Adrenal gland (tissue), 12 donors: ENCODE results near the gene LRRTM4. TPM values are rescaled to one million over a fixed set of nuclear protein-coding genes. Genes with fewer than 3 reads are reported as not detected.
A peak's percentile ranks its signal among the peaks of the same experiment; 100 is the strongest.

Experiments
- DNase-seq, 7 donors: peaks; one replicate each; pipeline ENCODE4 v3.0.0-alpha.2; 2019 to 2020
- H3K27ac ChIP-seq, 5 donors: fragments of 200-600 bp; sonication (generic) in 4 of 5; 1 replicate in 3 of 5; 2 replicates in 2 of 5; pipeline versions ENCODE4 v1.5.1 to v1.8.0; 2016 to 2020; ENCODE audit warnings: mild to moderate bottlenecking in 1 of 5
- H3K27me3 ChIP-seq: fragments of 200-600 bp; 2 replicates; pipeline ENCODE4 v1.8.0; 2021
- H3K36me3 ChIP-seq, 2 donors: fragments of 200-600 bp; replicated peaks in 1 of 2; 1 replicate in 1 of 2; 2 replicates in 1 of 2; pipeline versions ENCODE4 v1.5.1 to v1.8.0; 2018 to 2022
- H3K4me1 ChIP-seq, 2 donors: fragments of 200-600 bp; replicated peaks in 1 of 2; 1 replicate in 1 of 2; 2 replicates in 1 of 2; pipeline versions ENCODE4 v1.5.1 to v1.8.0; 2018 to 2021
- H3K4me3 ChIP-seq, 4 donors: fragments of 200-600 bp; sonication (generic) in 3 of 4; one replicate each; pipeline ENCODE4 v1.5.1; 2016 to 2018
- H3K9me3 ChIP-seq, 3 donors: fragments of 200-600 bp; sonication (generic) in 1 of 3; replicated peaks in 1 of 3; 1 replicate in 2 of 3; 2 replicates in 1 of 3; pipeline versions ENCODE4 v1.5.1 to v1.8.0; 2016 to 2021
- POLR2A ChIP-seq, 2 donors: fragments of 450-650 bp; IDR thresholded peaks; one replicate each; pipeline ENCODE4 v1.6.1; 2017; ENCODE audit warnings: antibody characterized with exemption in 2 of 2, mild to moderate bottlenecking in 2 of 2, moderate library complexity in 1 of 2
- WGBS, 4 donors: extraction: QIAGEN DNeasy Blood & Tissue Kit in 2 of 4; methylation state at CpG; one replicate each; pipeline versions ENCODE4 v1.1.5 to v1.1.7; 2013 to 2017; 5-methylcytosine and 5-hydroxymethylcytosine counted together
- intact Hi-C, 2 donors: fragments of 100-400 bp; cut with DNase I; formaldehyde crosslinking; loops; one replicate each; pipeline versions ENCODE4 v1.14.1 to v1.15.0; 2022 to 2023
- polyA plus RNA-seq, 3 donors: library from polyadenylated mRNA; stranded (reverse); fragments of 200-250 nt in 2 of 3; fragments of 350-450 nt in 1 of 3; fragmentation: Illumina TruSeq in 1 of 3; extraction: RNeasy Lipid Tissue Mini Kit (QIAGEN cat#74804) in 1 of 3; gene quantifications; one replicate each; pipeline ENCODE4 v1.2.3, GENCODE V29; 2013 to 2014
- total RNA-seq, 9 donors: library from RNA; depleted of rRNA in 4 of 9; stranded (reverse); fragments of >200 nt in 4 of 9; fragments of 120-200 nt in 1 of 9; fragmentation: NEBNext Ultra II Directional in 1 of 9; extraction: Animal tissue kit (Norgen Biotek cat#: 25700) in 1 of 9; gene quantifications; one replicate each; pipeline versions ENCODE4 v1.1.0 to v1.2.4, GENCODE V29; 2013 to 2023
- TF ChIP-seq, protein P1 (sequence below), 6 experiments: fragments of 450-650 bp in 4 of 6; fragments of 200-600 bp in 2 of 6; sonication (generic) in 1 of 6; IDR thresholded peaks; 1 replicate in 5 of 6; 2 replicates in 1 of 6; pipeline versions ENCODE4 v1.5.1 to v1.8.0; 2016 to 2021; ENCODE audit warnings: antibody characterized with exemption in 6 of 6, mild to moderate bottlenecking in 2 of 6, moderate library complexity in 1 of 6
- donor health status: healthy with polysubstance abuse.
- donor health status: Bipolar disorder and iron deficiency.
- donor health status: DM: yes; HTN: yes; CAD: no.
- donor health status: DM: no; HTN: no; CAD: no.
- donor health status: DM: no; HTN: no; CAD: no.
- donor health status: DM: yes; HTN: yes; CAD: no.

The LRRTM4 gene
- total and polyA plus RNA-seq, 12 donors = 0.07 to 0.67 (median 0.43) TPM; not detected in 4

DNA sequence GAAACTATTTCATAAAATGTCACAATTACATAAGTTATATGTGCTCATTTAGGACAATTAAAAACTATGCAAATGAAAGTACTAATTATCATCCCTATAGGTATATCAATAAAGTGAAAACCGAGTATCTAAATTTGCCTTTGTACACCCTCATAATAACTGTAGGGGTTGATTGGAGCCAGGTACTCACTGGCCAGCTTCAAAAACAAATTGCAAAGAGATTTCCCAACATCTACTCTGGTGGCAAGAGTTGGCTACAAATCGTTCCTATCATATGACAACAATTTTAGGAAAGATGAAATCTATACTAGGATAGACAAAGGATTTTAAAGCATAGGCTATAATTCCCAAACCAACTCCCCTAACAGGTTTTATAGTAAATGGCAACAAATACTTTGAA is 556.4 kb downstream of the LRRTM4 start:
- no peak for DNase-seq
- Histone ChIP-seq H3K27ac (no peak overlapping the region), H3K36me3 (no peaks in the 10 kb centered on the region), H3K4me1 (no peaks in the 10 kb centered on the region), H3K4me3 (no peak overlapping the region), H3K9me3 (no peaks in the 10 kb centered on the region), H3K27me3 (no peaks in the 10 kb centered on the region)
- TF ChIP-seq, protein P1, sequence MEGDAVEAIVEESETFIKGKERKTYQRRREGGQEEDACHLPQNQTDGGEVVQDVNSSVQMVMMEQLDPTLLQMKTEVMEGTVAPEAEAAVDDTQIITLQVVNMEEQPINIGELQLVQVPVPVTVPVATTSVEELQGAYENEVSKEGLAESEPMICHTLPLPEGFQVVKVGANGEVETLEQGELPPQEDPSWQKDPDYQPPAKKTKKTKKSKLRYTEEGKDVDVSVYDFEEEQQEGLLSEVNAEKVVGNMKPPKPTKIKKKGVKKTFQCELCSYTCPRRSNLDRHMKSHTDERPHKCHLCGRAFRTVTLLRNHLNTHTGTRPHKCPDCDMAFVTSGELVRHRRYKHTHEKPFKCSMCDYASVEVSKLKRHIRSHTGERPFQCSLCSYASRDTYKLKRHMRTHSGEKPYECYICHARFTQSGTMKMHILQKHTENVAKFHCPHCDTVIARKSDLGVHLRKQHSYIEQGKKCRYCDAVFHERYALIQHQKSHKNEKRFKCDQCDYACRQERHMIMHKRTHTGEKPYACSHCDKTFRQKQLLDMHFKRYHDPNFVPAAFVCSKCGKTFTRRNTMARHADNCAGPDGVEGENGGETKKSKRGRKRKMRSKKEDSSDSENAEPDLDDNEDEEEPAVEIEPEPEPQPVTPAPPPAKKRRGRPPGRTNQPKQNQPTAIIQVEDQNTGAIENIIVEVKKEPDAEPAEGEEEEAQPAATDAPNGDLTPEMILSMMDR (IDR thresholded peaks at IDR 0.05) = no peak
- TF ChIP-seq POLR2A (IDR thresholded peaks at IDR 0.05) = no peak
- 48 to 59% (median 54%) methylated on average over 2 of the region's 2 CpGs for WGBS, 4 donors
- intact Hi-C loops = no loop called here

DNA sequence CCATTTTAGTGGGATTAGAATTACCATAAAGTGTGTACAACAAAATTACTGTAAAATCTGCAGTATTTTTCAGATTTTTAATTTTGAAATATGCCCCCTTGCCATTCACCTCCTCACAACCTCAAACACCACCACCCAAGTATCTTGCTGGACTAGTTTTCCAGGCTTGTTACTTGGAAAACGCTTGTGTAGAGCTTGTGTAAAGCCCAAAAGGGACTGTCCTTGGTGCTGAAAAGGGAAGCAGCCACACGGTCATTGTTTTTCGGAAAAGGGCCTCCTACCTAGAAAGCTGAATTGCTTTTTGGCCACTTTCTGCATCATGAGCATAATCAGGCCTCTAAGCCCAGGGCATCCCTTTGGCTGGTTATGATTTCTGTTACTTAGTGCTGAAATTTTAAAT is 563.4 kb downstream of the LRRTM4 start:
- WGBS, 4 donors = 16 to 28% (median 20%) methylated on average over 3 of the region's 3 CpGs
- H3K27ac ChIP-seq = no peak overlapping the region
- H3K36me3 ChIP-seq = no peaks in the 10 kb centered on the region
- H3K9me3 ChIP-seq = no peaks in the 10 kb centered on the region
- H3K27me3 ChIP-seq = no peaks in the 10 kb centered on the region
- TF ChIP-seq, protein P1 (IDR thresholded peaks at IDR 0.05) = no peak
- TF ChIP-seq POLR2A (IDR thresholded peaks at IDR 0.05) = no peak
- intact Hi-C loops = no loop called here
- no peak overlapping the region for H3K4me3 ChIP-seq
- H3K4me1 ChIP-seq = no peaks in the 10 kb centered on the region
- no peak for DNase-seq

DNA sequence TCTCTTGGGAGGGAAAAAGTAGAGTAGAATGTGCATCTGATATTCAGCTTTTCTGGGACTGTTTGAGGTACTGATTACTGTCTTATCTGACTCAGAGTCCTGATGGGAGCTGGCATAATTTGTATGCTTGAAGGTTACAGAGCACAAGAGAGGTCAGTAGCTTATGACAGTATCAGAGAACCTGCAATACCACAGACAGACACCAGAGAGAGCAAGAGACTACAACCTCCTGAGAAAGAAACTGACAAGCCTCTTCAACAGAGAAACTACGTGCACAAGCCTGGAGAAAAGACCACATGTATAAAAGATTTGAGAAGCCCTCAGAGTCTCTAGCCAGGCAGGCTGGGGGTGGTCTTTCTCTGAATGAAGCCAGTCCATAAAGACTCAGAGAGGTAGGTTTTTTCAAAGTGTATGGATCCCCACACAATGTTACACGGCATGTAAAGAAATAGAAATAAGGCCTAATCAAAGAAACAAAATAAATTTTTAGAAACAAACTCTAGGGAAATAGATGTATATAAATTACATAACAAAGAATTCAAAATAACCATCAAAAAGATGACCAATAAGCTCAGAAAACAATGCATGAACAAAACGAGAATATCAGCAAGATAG is 568.3 kb downstream of the LRRTM4 start:
- H3K36me3 ChIP-seq = no peaks in the 10 kb centered on the region
- no peak overlapping the region for H3K4me3 ChIP-seq
- H3K27me3 ChIP-seq = no peaks in the 10 kb centered on the region
- 56 to 62% (median 59%) methylated on average over 3 of the region's 3 CpGs for WGBS, 4 donors
- DNase-seq = peak; percentile 16 to 67 (median 39)
- no peak overlapping the region for H3K27ac ChIP-seq
- H3K4me1 ChIP-seq = no peaks in the 10 kb centered on the region
- H3K9me3 ChIP-seq = no peaks in the 10 kb centered on the region
- no peak for TF ChIP-seq POLR2A (IDR thresholded peaks at IDR 0.05)
- TF ChIP-seq, protein P1 (IDR thresholded peaks at IDR 0.05) = peak; percentile 64 to 77 (median 70)
- intact Hi-C loops = no loop called here

DNA sequence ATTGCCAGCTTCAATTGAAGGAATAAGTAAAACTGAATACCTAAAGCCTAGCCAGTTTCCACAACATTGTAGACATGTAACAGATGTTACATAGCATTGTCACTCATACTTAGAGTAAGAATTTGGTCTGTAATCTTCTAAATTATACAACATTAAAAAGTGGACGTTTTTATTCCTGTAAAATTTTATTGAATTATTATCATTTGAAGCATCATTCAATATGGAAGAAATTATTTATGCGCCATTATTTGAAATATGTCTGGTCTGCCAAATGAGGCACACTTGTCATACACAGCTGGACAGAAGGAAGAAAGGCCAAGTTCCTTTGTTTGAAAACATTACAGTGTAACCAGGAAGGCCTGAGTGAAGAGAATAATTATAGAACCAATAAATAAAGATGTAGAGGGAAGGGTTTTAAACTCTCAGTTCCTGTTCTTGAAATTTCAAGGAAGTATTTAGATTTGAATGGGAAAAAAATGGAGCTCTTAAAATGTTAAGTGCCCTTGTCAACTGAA is 575.5 kb downstream of the LRRTM4 start:
- H3K4me3 ChIP-seq = no peak overlapping the region
- intact Hi-C loops = no loop called here
- no peak for DNase-seq
- no peaks in the 10 kb centered on the region for H3K4me1 ChIP-seq
- WGBS, 4 donors = 55 to 62% (median 59%) methylated on average over 2 of the region's 2 CpGs
- no peaks in the 10 kb centered on the region for H3K9me3 ChIP-seq
- TF ChIP-seq, protein P1 (IDR thresholded peaks at IDR 0.05) = no peak
- no peak for TF ChIP-seq POLR2A (IDR thresholded peaks at IDR 0.05)
- no peaks in the 10 kb centered on the region for H3K36me3 ChIP-seq
- H3K27ac ChIP-seq = no peak overlapping the region
- no peaks in the 10 kb centered on the region for H3K27me3 ChIP-seq
